HFFc6 (cell line): ENCODE results near the gene ANKRD65. TPM values are rescaled to one million over a fixed set of nuclear protein-coding genes. Genes with fewer than 3 reads are reported as not detected.

Source experiments
- DNase-seq: peaks from one replicate; pipeline ENCODE4 v3.0.0-alpha.2; 2018
- H3K27ac Mint-ChIP-seq: 2 replicates; pipeline ENCODE4 v1.8.0; 2020; ENCODE audit warnings: mild to moderate bottlenecking, mixed read lengths
- H3K27me3 Mint-ChIP-seq: 2 replicates; pipeline ENCODE4 v1.8.0; 2021; ENCODE audit warnings: mild to moderate bottlenecking, moderate library complexity, mixed read lengths; ENCODE audit not compliant: insufficient read depth
- H3K36me3 Mint-ChIP-seq: 2 replicates; pipeline ENCODE4 v1.8.0; 2021; ENCODE audit warnings: low read depth, mixed read lengths
- H3K4me1 Mint-ChIP-seq: 2 replicates; pipeline ENCODE4 v1.8.0; 2020; ENCODE audit warnings: low read depth, mixed read lengths
- H3K4me3 Mint-ChIP-seq: 2 replicates; pipeline ENCODE4 v1.8.0; 2020; ENCODE audit warnings: mild to moderate bottlenecking, moderate library complexity, mixed read lengths
- H3K9me3 Mint-ChIP-seq: 2 replicates; pipeline ENCODE4 v1.8.0; 2020; ENCODE audit warnings: mild to moderate bottlenecking, mixed read lengths
- CTCF ChIP-seq: fragments of 200-600 bp; sonication (generic); IDR thresholded peaks from 2 replicates; pipeline ENCODE4 v1.5.0; 2021; ENCODE audit warnings: antibody characterized with exemption, mild to moderate bottlenecking
- total RNA-seq, 6 experiments: library from RNA; stranded (reverse); fragmentation: NEBNext Ultra II Directional; extraction: Animal tissue kit (Norgen Biotek cat#: 25700); gene quantifications; 2 replicates in 1 of 6; 3 replicates in 5 of 6; pipeline ENCODE4 v1.2.3, GENCODE V29; 2021

ANKRD65 gene
- total RNA-seq, 6 experiments from 2014 or later: 0.14 TPM; not detected in 4

GRCh38 chr1:1376551-1377226 is 44.4 kb downstream of the ANKRD65 start:
- H3K27me3 Mint-ChIP-seq: no peaks in the 10 kb centered on the region

DNA sequence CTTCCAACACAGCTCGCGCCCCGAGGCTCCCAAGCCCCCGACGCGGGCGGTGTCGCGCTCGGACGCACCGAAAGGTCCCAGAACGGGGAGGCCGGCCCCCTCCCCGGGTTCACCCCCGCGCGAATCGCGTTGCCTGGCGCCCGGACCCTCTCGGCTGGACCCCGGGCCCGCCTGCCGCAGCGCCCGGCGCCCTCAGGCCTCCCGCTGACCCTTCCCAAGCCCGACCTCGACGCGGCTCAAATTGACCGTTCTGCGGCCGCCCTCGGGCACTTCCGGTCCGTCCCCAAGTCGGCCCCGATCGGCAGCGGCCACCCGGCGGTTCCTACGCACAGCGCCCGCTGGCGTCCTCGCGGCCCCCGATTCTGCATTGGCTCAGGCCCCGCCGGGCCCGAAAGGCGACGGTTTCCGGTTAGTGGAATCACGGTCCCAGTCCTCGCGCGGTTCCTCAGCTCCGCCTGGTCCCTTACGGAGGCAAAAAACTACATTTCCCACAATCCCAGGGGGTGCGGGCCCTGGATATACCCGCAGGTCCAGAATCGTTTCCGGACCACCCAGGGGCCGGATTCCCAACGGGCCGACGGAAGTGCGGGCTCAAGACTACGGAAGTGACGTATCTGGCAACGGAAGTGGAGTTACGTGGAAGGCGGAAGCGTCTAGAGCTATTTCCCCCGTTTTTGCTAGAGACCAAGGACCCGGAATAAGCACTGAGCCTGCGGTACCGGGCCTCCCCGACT is 46.0 kb downstream of the ANKRD65 start, which contains the start of gene AURKAIP1:
TSS of gene AURKAIP1 (minus strand) at position 279 of the 734 bp plus-strand sequence. CDS start 451 bp downstream, outside the sequence.
- peaks cover 11% of the 10 kb centered on the region; the same call in 1 of the 2 replicates for H3K4me1 Mint-ChIP-seq
- TF ChIP-seq CTCF: peak; percentile 75
- peak; percentile 100 for DNase-seq
- H3K27ac Mint-ChIP-seq: peak within 1 kb of the TSS; percentile 96
- peak within 1 kb of the TSS; percentile 91 for H3K4me3 Mint-ChIP-seq
- no peaks in the 10 kb centered on the region for H3K27me3 Mint-ChIP-seq
- H3K36me3 Mint-ChIP-seq: no peaks in the 10 kb centered on the region
- H3K9me3 Mint-ChIP-seq: no peaks in the 10 kb centered on the region

More at GRCh38 chr1:1376551-1377226, 44.4 kb downstream of the ANKRD65 start:
- Mint-ChIP-seq H3K9me3 (no peaks in the 10 kb centered on the region), H3K36me3 (no peaks in the 10 kb centered on the region), H3K27ac (peak overlapping the region; percentile 77), H3K4me1 (peaks cover 11% of the 10 kb centered on the region; the same call in 1 of the 2 replicates), H3K4me3 (peak overlapping the region; percentile 91; the same call in 1 of the 2 replicates)
- no peak for TF ChIP-seq CTCF
- DNase-seq: no peak

DNA sequence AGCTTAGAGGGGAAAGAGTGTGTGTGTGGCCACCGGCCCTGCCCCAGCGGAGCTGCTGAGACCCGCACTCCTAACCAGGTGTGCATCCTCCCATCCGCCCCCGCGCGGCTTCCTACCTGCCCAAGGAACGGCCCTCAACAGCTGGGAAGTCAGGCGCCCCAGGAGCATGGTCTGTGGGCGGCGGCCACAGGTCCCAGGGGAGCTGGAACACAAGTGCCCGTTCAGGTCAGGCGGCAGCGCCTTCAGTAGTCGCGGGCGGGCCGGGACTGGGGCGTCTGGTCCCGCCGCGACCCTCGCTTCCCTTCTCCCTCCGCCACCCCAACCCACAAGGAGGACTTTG is 46.5 kb downstream of the ANKRD65 start:
- no peaks in the 10 kb centered on the region for H3K36me3 Mint-ChIP-seq
- H3K4me1 Mint-ChIP-seq: peaks cover 11% of the 10 kb centered on the region; the same call in 1 of the 2 replicates
- no peaks in the 10 kb centered on the region for H3K9me3 Mint-ChIP-seq
- H3K27me3 Mint-ChIP-seq: no peaks in the 10 kb centered on the region
- peak overlapping the region; percentile 51 for H3K27ac Mint-ChIP-seq
- no peak for DNase-seq
- peak overlapping the region; percentile 91 for H3K4me3 Mint-ChIP-seq
- no peak for TF ChIP-seq CTCF

GRCh38 chr1:1373815-1374588 is 47.1 kb downstream of the ANKRD65 start:
- no peak for DNase-seq
- H3K9me3 Mint-ChIP-seq: no peaks in the 10 kb centered on the region
- peak overlapping the region; percentile 91 for H3K4me3 Mint-ChIP-seq
- no peaks in the 10 kb centered on the region for H3K36me3 Mint-ChIP-seq
- H3K27ac Mint-ChIP-seq: peak overlapping the region; percentile 51; the same call in 1 of the 2 replicates
- no peaks in the 10 kb centered on the region for H3K27me3 Mint-ChIP-seq
- H3K4me1 Mint-ChIP-seq: peaks cover 11% of the 10 kb centered on the region; the same call in 1 of the 2 replicates
- no peak for TF ChIP-seq CTCF

- H3K36me3 Mint-ChIP-seq: no peaks in the 10 kb centered on the region
- H3K27ac Mint-ChIP-seq: peak overlapping the region; percentile 48; the same call in 1 of the 2 replicates
- no peaks in the 10 kb centered on the region for H3K27me3 Mint-ChIP-seq
- no peaks in the 10 kb centered on the region for H3K9me3 Mint-ChIP-seq
- H3K4me3 Mint-ChIP-seq: peak overlapping the region; percentile 91
- no peak for DNase-seq
- H3K4me1 Mint-ChIP-seq: peaks cover 11% of the 10 kb centered on the region; the same call in 1 of the 2 replicates
- no peak for TF ChIP-seq CTCF
These were observed 47.8 kb downstream of the ANKRD65 start for GRCh38 chr1:1373051-1373814.
